NK-92 (cell line): ENCODE measurements around the gene ZNF750.

Source experiments
- DNase-seq: peaks from one replicate; lab custom pipeline; 2025; ENCODE audit not compliant: unreplicated experiment; lab: John Stamatoyannopoulos, UW

ZNF750 gene

GRCh38 chr17:82839617-82840292, at the start of gene ZNF750:
ZNF750 (minus strand) TSS chr17:82840022; CDS start chr17:82832454, 7,568 bp downstream.
- no peak for DNase-seq

GRCh38 chr17:82888583-82889495, 49.0 kb upstream of the ZNF750 start:
- no peak for DNase-seq

GRCh38 chr17:82887255-82888164, 47.7 kb upstream of the ZNF750 start:
- no peak for DNase-seq

GRCh38 chr17:82884970-82885353, 45.1 kb upstream of the ZNF750 start:
- DNase-seq = no peak

- no peak for DNase-seq
Measured at GRCh38 chr17:82884341-82884969, 44.6 kb upstream of the ZNF750 start.

GRCh38 chr17:82883419-82884031, 43.7 kb upstream of the ZNF750 start:
- no peak for DNase-seq

GRCh38 chr17:82882715-82883418, 43.0 kb upstream of the ZNF750 start:
- no peak for DNase-seq

- no peak for DNase-seq
Measured at GRCh38 chr17:82881900-82882714, 42.3 kb upstream of the ZNF750 start.

- no peak for DNase-seq
Measured at GRCh38 chr17:82881324-82881823, 41.6 kb upstream of the ZNF750 start.

GRCh38 chr17:82880620-82881323, 41.0 kb upstream of the ZNF750 start:
- no peak for DNase-seq

- DNase-seq = no peak
Measured at GRCh38 chr17:82879241-82879640, 39.4 kb upstream of the ZNF750 start.

GRCh38 chr17:82878527-82878926, 38.7 kb upstream of the ZNF750 start:
- no peak for DNase-seq

- no peak for DNase-seq
Measured at GRCh38 chr17:82876602-82877379, 37.0 kb upstream of the ZNF750 start.

GRCh38 chr17:82876149-82876548, 36.3 kb upstream of the ZNF750 start:
- no peak for DNase-seq

GRCh38 chr17:82875407-82875856, 35.6 kb upstream of the ZNF750 start:
- DNase-seq = no peak

- no peak for DNase-seq
Measured at GRCh38 chr17:82874011-82874835, 34.4 kb upstream of the ZNF750 start.
